Lower leg skin (tissue), 3 donors: ENCODE measurements around the gene ADCY10.

Experiments
- POLR2A ChIP-seq, 2 donors: fragments of 450-650 bp; IDR thresholded peaks; one replicate each; pipeline ENCODE4 v1.6.1; 2016 to 2017; ENCODE audit warnings: antibody characterized with exemption in 2 of 2, mild to moderate bottlenecking in 1 of 2, moderate library complexity in 1 of 2
- TF ChIP-seq, protein P1 (sequence below), 3 donors: fragments of 450-650 bp; IDR thresholded peaks; one replicate each; pipeline ENCODE4 v1.5.1; 2016; ENCODE audit warnings: antibody characterized with exemption in 3 of 3, mild to moderate bottlenecking in 3 of 3, moderate library complexity in 2 of 3

GRCh38 chr1:167911413-167911812, 2.5 kb downstream of the ADCY10 start:
- TF ChIP-seq, protein P1, sequence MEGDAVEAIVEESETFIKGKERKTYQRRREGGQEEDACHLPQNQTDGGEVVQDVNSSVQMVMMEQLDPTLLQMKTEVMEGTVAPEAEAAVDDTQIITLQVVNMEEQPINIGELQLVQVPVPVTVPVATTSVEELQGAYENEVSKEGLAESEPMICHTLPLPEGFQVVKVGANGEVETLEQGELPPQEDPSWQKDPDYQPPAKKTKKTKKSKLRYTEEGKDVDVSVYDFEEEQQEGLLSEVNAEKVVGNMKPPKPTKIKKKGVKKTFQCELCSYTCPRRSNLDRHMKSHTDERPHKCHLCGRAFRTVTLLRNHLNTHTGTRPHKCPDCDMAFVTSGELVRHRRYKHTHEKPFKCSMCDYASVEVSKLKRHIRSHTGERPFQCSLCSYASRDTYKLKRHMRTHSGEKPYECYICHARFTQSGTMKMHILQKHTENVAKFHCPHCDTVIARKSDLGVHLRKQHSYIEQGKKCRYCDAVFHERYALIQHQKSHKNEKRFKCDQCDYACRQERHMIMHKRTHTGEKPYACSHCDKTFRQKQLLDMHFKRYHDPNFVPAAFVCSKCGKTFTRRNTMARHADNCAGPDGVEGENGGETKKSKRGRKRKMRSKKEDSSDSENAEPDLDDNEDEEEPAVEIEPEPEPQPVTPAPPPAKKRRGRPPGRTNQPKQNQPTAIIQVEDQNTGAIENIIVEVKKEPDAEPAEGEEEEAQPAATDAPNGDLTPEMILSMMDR (IDR thresholded peaks at IDR 0.05), result no peak
- TF ChIP-seq POLR2A (IDR thresholded peaks at IDR 0.05), result no peak
